ENCODE results near the gene ERVK3-1. TPM values are rescaled to one million over a fixed set of nuclear protein-coding genes. Genes with fewer than 3 reads are reported as not detected.
"Not testable (repeated sequence)": the region's sequence is repeated elsewhere in the genome, so short reads cannot be mapped to it uniquely, and the experiment has no call there.

Gene ERVK3-1
- total RNA-seq, 4 donors from 2014 or later: 27.1 to 38.2 (median 32.4) TPM

DNA sequence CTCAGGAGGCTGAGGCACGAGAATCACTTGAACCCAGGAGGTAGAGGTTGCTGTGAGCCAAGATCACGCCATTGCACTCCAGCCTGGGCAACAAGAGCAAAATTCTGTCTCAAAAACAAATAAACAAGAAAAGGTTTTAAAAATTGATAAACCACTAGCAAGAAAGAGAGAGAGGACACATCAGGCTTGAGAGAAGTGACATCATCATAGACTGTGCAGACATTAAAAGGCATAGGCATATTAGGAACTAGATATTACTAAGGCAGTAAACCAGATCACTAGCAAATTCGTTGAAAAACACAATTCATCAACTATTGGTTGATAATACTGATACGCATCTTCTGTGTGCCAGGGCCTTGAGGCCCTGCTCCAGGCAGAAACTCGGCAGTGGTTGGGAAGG is 40.4 kb downstream of the ERVK3-1 start:
- intact Hi-C loops (cut with DNase I; ENCODE audit: low total_unique reads) (no loop called here), in situ Hi-C loops (cut with MboI; ENCODE audit: low sequenced_read_pairs in 4 of 4) (no loop called here)
- Histone ChIP-seq H3K4me1 (no peaks in the 10 kb centered on the region), H3K36me3 (no peaks in the 10 kb centered on the region), H3K27ac (no peak overlapping the region), H3K27me3 (peaks cover 15 to 34% (median 24%) of the 10 kb centered on the region in 3 donors), H3K4me3 (no peak overlapping the region), H3K9me3 (no peaks in the 10 kb centered on the region)
- no peak for DNase-seq
- no peak for ATAC-seq
- TF ChIP-seq POLR2A (IDR thresholded peaks at IDR 0.05): no peak
- TF ChIP-seq CTCF (IDR thresholded peaks at IDR 0.05 in 4 of 5, conservative IDR thresholded peaks at IDR 0.05 in 1 of 5): no peak

DNA sequence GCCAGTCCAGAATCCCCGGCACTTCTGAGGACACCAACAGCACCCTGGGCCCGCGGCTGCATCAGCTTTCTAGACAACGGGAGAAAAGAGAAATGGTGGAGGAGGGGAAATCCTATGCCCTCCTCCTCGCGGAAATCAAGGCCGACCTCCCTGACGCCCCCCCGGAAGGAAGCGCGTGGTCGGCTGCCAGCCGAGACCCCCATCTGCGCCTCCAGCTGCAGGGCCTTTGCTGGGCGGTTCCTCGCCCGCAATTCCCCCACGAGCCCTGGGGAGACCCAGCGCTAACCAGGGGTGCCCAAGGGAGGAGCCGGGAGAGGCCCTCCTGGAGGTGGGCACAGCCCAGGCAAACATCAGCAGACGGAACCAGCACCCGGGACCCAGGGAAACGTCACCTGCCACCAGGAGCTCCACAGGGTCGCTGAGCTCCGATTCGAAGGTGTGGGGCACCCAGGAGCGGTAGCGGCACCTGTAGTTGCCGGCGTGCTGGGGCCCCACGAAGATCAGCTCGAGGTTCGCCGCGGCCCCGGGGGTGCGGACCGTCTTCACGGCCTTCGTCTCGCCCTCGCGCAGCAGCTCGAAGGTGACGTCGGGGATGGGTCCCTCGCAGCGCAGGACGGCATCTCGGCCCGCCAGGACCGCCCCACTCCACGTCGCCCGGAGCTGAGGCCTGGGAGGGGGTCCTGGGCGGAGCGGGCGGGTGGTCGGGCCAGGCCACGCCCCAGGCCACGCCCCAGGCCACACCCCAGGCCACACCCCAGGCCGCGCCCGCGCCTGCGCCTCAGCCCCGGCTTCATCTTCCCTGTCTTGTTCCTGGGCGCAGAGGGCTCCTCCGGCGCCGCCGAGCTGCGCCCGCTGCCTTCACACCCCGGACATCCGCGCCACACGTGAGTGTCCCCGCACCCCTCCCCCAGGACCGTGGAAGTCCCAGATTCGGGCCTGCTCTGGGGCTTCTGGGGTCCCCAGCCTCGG is 42.1 kb downstream of the ERVK3-1 start:
- no peaks in the 10 kb centered on the region for H3K4me1 ChIP-seq
- no peaks in the 10 kb centered on the region for H3K36me3 ChIP-seq
- H3K27ac ChIP-seq: peak overlapping the region; percentile 30 to 68 (median 48)
- peaks cover 15 to 41% (median 31%) of the 10 kb centered on the region in 3 donors for H3K27me3 ChIP-seq
- H3K4me3 ChIP-seq: peak overlapping the region; percentile 55 to 57 (median 56)
- ATAC-seq (peak; percentile 44 to 78), DNase-seq (no peak)
- intact Hi-C loops (cut with DNase I; ENCODE audit: low total_unique reads): no loop called here
- TF ChIP-seq CTCF (IDR thresholded peaks at IDR 0.05 in 4 of 5, conservative IDR thresholded peaks at IDR 0.05 in 1 of 5) (no peak), POLR2A (IDR thresholded peaks at IDR 0.05) (peak in 1 of 2 donors; percentile 23)
- H3K9me3 ChIP-seq: no peaks in the 10 kb centered on the region
- in situ Hi-C loops (cut with MboI; ENCODE audit: low sequenced_read_pairs in 4 of 4): no loop called here

- in situ Hi-C loops (cut with MboI; ENCODE audit: low sequenced_read_pairs in 4 of 4); ATAC-seq; H3K36me3 ChIP-seq; intact Hi-C loops (cut with DNase I; ENCODE audit: low total_unique reads); H3K4me1 ChIP-seq; H3K9me3 ChIP-seq; DNase-seq: not testable (repeated sequence)
- Histone ChIP-seq H3K27me3 (peaks cover 15 to 41% (median 31%) of the 10 kb centered on the region in 3 donors), H3K27ac (peak overlapping the region in 2 of 4 donors; percentile 21 to 64), H3K4me3 (peak overlapping the region; percentile 55 to 57 (median 56))
Measured at GRCh38 chr19:58348080-58348479, 42.9 kb downstream of the ERVK3-1 start.

- H3K9me3 ChIP-seq: no peaks in the 10 kb centered on the region
- intact Hi-C loops (cut with DNase I; ENCODE audit: low total_unique reads) (no loop called here), in situ Hi-C loops (cut with MboI; ENCODE audit: low sequenced_read_pairs in 4 of 4) (no loop called here)
- H3K4me3 ChIP-seq: no peak overlapping the region
- no peak overlapping the region for H3K27ac ChIP-seq
- ATAC-seq (no peak), DNase-seq (no peak)
- peaks cover 15 to 43% (median 31%) of the 10 kb centered on the region in 3 donors for H3K27me3 ChIP-seq
- H3K36me3 ChIP-seq: no peaks in the 10 kb centered on the region
- no peaks in the 10 kb centered on the region for H3K4me1 ChIP-seq
- TF ChIP-seq CTCF (IDR thresholded peaks at IDR 0.05 in 4 of 5, conservative IDR thresholded peaks at IDR 0.05 in 1 of 5) (no peak), POLR2A (IDR thresholded peaks at IDR 0.05) (no peak)
Measured at GRCh38 chr19:58349590-58349989, 44.4 kb downstream of the ERVK3-1 start.
